ENCODE measurements around the gene PGP.
A peak's percentile ranks its signal among the peaks of the same experiment; 100 is the strongest.

Gene PGP

GRCh38 chr16:2251296-2252111 is 36.9 kb upstream of the PGP start, which contains the start of gene ECI1:
TSS of gene ECI1 (minus strand) at chr16:2251587. CDS start at chr16:2251566, 21 bp downstream.
- peak within 1 kb of the TSS; percentile 79 for H3K27ac ChIP-seq (ENCODE audit: low read length, poor library complexity, severe bottlenecking)
- peak within 1 kb of the TSS; percentile 65 for H3K4me2 ChIP-seq (ENCODE audit: low read length, poor library complexity, severe bottlenecking)
- H2AK5ac ChIP-seq (ENCODE audit: low read length, severe bottlenecking): peak within 1 kb of the TSS; percentile 30
- H3K4me3 ChIP-seq (ENCODE audit: insufficient read depth in 1 of 2, low read depth in 1 of 2, low read length in 2 of 2): peak within 1 kb of the TSS; percentile 76 to 82
- peak within 1 kb of the TSS in 1 of 2 experiments; percentile 70 for H2BK12ac ChIP-seq (ENCODE audit: low read length in 2 of 2)
- H3K9me3 ChIP-seq (ENCODE audit: control insufficient read depth, low read length): no peaks in the 10 kb centered on the region
- H3K23ac ChIP-seq (ENCODE audit: low read length in 2 of 2): no peak within 1 kb of the TSS
- no peak within 1 kb of the TSS for H2BK5ac ChIP-seq (ENCODE audit: low read depth, low read length, poor library complexity, severe bottlenecking)
- peak within 1 kb of the TSS; percentile 48 for H2BK15ac ChIP-seq (ENCODE audit: low read depth, poor library complexity, severe bottlenecking)
- H3K27me3 ChIP-seq (ENCODE audit: control insufficient read depth in 1 of 2, insufficient read depth in 1 of 2, low read length in 2 of 2): no peaks in the 10 kb centered on the region
- WGBS: under 1% methylated on average over 79 of the region's 88 CpGs
- peaks cover 16% of the 10 kb centered on the region for H3K4me1 ChIP-seq (ENCODE audit: control insufficient read depth, insufficient read depth, low read depth, low read length)
- DNase-seq: peak; percentile 95
- peaks cover 17% of the 10 kb centered on the region for H3K79me1 ChIP-seq (replicated peaks; ENCODE audit: low read length, poor library complexity, severe bottlenecking)
- peak within 1 kb of the TSS; percentile 62 to 83 for H3K4ac ChIP-seq (ENCODE audit: low read depth in 1 of 2, low read length in 2 of 2)
- peak within 1 kb of the TSS; percentile 93 for H4K8ac ChIP-seq (ENCODE audit: low read length)
- H2BK120ac ChIP-seq (ENCODE audit: low read depth, low read length): peak within 1 kb of the TSS; percentile 82
- H3K14ac ChIP-seq (ENCODE audit: low read length in 2 of 2): peak within 1 kb of the TSS in 1 of 2 experiments; percentile 76
- H3K36me3 ChIP-seq (ENCODE audit: control insufficient read depth in 1 of 2, insufficient read depth in 2 of 2, low read depth in 1 of 2, low read length in 2 of 2): peaks cover 45 to 50% of the 10 kb centered on the region in 2 experiments
- peak within 1 kb of the TSS; percentile 89 for H3K9ac ChIP-seq (ENCODE audit: low read length)
- H3K18ac ChIP-seq (ENCODE audit: low read depth in 1 of 2, low read length in 2 of 2): peak within 1 kb of the TSS; percentile 67 to 77
- peak within 1 kb of the TSS; percentile 80 for H4K91ac ChIP-seq (ENCODE audit: low read length)
- H2AFZ ChIP-seq (ENCODE audit: low read depth, low read length): peak within 1 kb of the TSS; percentile 48

GRCh38 chr16:2250652-2251295 is 36.1 kb upstream of the PGP start:
- Histone ChIP-seq H3K9ac (ENCODE audit: low read length) (peak overlapping the region; percentile 89), H3K4me2 (ENCODE audit: low read length, poor library complexity, severe bottlenecking) (peak overlapping the region; percentile 65), H4K8ac (ENCODE audit: low read length) (no peak overlapping the region), H3K9me3 (ENCODE audit: control insufficient read depth, low read length) (no peaks in the 10 kb centered on the region), H3K79me1 (replicated peaks; ENCODE audit: low read length, poor library complexity, severe bottlenecking) (peaks cover 20% of the 10 kb centered on the region), H3K4me1 (ENCODE audit: control insufficient read depth, insufficient read depth, low read depth, low read length) (peaks cover 16% of the 10 kb centered on the region), H3K18ac (ENCODE audit: low read depth in 1 of 2, low read length in 2 of 2) (peak overlapping the region; percentile 43 to 67), H3K27ac (ENCODE audit: low read length, poor library complexity, severe bottlenecking) (peak overlapping the region; percentile 56), H2AFZ (ENCODE audit: low read depth, low read length) (no peak overlapping the region), H2BK120ac (ENCODE audit: low read depth, low read length) (peak overlapping the region; percentile 77), H2BK15ac (ENCODE audit: low read depth, poor library complexity, severe bottlenecking) (peak overlapping the region; percentile 48), H3K27me3 (ENCODE audit: control insufficient read depth in 1 of 2, insufficient read depth in 1 of 2, low read length in 2 of 2) (no peaks in the 10 kb centered on the region), H3K4me3 (ENCODE audit: insufficient read depth in 1 of 2, low read depth in 1 of 2, low read length in 2 of 2) (peak overlapping the region; percentile 76 to 82), H2BK12ac (ENCODE audit: low read length in 2 of 2) (no peak overlapping the region), H3K23ac (ENCODE audit: low read length in 2 of 2) (no peak overlapping the region), H3K36me3 (ENCODE audit: control insufficient read depth in 1 of 2, insufficient read depth in 2 of 2, low read depth in 1 of 2, low read length in 2 of 2) (peaks cover 45 to 50% of the 10 kb centered on the region in 2 experiments), H2BK5ac (ENCODE audit: low read depth, low read length, poor library complexity, severe bottlenecking) (no peak overlapping the region), H4K91ac (ENCODE audit: low read length) (no peak overlapping the region), H3K14ac (ENCODE audit: low read length in 2 of 2) (no peak overlapping the region), H3K4ac (ENCODE audit: low read depth in 1 of 2, low read length in 2 of 2) (peak overlapping the region in 1 of 2 experiments; percentile 47), H2AK5ac (ENCODE audit: low read length, severe bottlenecking) (no peak overlapping the region)
- peak; percentile 34 for DNase-seq
- 5% methylated on average over 30 of the region's 35 CpGs for WGBS

GRCh38 chr16:2246301-2246885 is 31.8 kb upstream of the PGP start:
- 98% methylated on average over 18 of the region's 18 CpGs for WGBS
- Histone ChIP-seq H3K79me1 (replicated peaks; ENCODE audit: low read length, poor library complexity, severe bottlenecking) (peaks cover 27% of the 10 kb centered on the region), H2BK12ac (ENCODE audit: low read length in 2 of 2) (no peak overlapping the region), H3K23ac (ENCODE audit: low read length in 2 of 2) (no peak overlapping the region), H2BK5ac (ENCODE audit: low read depth, low read length, poor library complexity, severe bottlenecking) (no peak overlapping the region), H2AK5ac (ENCODE audit: low read length, severe bottlenecking) (no peak overlapping the region), H3K4me3 (ENCODE audit: insufficient read depth in 1 of 2, low read depth in 1 of 2, low read length in 2 of 2) (no peak overlapping the region), H2AFZ (ENCODE audit: low read depth, low read length) (no peak overlapping the region), H3K4ac (ENCODE audit: low read depth in 1 of 2, low read length in 2 of 2) (no peak overlapping the region), H3K9ac (ENCODE audit: low read length) (no peak overlapping the region), H3K18ac (ENCODE audit: low read depth in 1 of 2, low read length in 2 of 2) (no peak overlapping the region), H3K4me2 (ENCODE audit: low read length, poor library complexity, severe bottlenecking) (no peak overlapping the region), H2BK15ac (ENCODE audit: low read depth, poor library complexity, severe bottlenecking) (no peak overlapping the region), H3K14ac (ENCODE audit: low read length in 2 of 2) (no peak overlapping the region), H3K27me3 (ENCODE audit: control insufficient read depth in 1 of 2, insufficient read depth in 1 of 2, low read length in 2 of 2) (no peaks in the 10 kb centered on the region), H2BK120ac (ENCODE audit: low read depth, low read length) (no peak overlapping the region), H4K8ac (ENCODE audit: low read length) (no peak overlapping the region), H3K36me3 (ENCODE audit: control insufficient read depth in 1 of 2, insufficient read depth in 2 of 2, low read depth in 1 of 2, low read length in 2 of 2) (peaks cover 46 to 48% of the 10 kb centered on the region in 2 experiments), H3K9me3 (ENCODE audit: control insufficient read depth, low read length) (no peaks in the 10 kb centered on the region), H3K27ac (ENCODE audit: low read length, poor library complexity, severe bottlenecking) (no peak overlapping the region), H4K91ac (ENCODE audit: low read length) (no peak overlapping the region), H3K4me1 (ENCODE audit: control insufficient read depth, insufficient read depth, low read depth, low read length) (peaks cover 8% of the 10 kb centered on the region)
- DNase-seq: no peak

Data from mesenchymal stem cell (in vitro differentiated cells and primary cell).